RWPE1 (cell line): ENCODE results near the gene NOS1AP.
"Not testable (repeated sequence)": the region's sequence is repeated elsewhere in the genome, so short reads cannot be mapped to it uniquely, and the experiment has no call there.

Source experiments
- CTCF ChIA-PET: fragments of 350-600 bp; sonication (Branson Sonifier 250); formaldehyde crosslinking; extraction: SDS; loops from one replicate; lab custom pipeline; 2021; lab: Yijun Ruan, JAX
- POLR2A ChIA-PET: fragments of 400-600 bp; formaldehyde crosslinking; extraction: SDS; loops from one replicate; lab custom pipeline; 2020; ENCODE audit warnings: antibody characterized with exemption; ENCODE audit not compliant: low non-redundant PET; lab: Yijun Ruan, JAX
- DNase-seq: peaks from one replicate; pipeline ENCODE4 v3.0.0; 2012; ENCODE audit warnings: low spot score
- H3K27ac ChIP-seq: fragments of 450-650 bp; 2 replicates; pipeline ENCODE4 v1.5.1; 2017
- TF ChIP-seq, protein P1 (sequence below): fragments of 450-650 bp; conservative IDR thresholded peaks from 2 replicates; pipeline ENCODE4 v1.5.1; 2017; ENCODE audit warnings: low read depth, mild to moderate bottlenecking

Gene NOS1AP

DNA sequence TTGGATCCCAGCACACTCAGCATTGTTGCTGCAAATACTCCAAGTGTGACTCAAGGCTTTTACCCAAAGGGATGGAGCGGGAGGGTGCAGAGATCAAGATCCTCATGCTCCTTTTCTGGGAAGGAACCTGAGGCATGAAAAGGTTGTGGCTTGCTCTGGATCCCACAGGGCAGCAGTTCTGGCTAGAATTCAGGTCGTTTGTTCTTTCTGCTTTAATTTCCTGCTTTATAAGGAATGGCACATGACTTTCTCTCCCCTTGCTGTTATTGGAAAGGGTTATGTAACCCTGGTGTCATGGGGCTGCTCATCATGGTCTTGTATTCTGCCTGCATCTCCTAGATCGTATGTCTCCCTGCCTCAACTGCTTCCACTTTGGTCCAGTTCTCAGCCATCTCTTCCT, 101.6 kb downstream of the NOS1AP start:
- CTCF ChIA-PET = no interaction called here
- TF ChIP-seq, protein P1, sequence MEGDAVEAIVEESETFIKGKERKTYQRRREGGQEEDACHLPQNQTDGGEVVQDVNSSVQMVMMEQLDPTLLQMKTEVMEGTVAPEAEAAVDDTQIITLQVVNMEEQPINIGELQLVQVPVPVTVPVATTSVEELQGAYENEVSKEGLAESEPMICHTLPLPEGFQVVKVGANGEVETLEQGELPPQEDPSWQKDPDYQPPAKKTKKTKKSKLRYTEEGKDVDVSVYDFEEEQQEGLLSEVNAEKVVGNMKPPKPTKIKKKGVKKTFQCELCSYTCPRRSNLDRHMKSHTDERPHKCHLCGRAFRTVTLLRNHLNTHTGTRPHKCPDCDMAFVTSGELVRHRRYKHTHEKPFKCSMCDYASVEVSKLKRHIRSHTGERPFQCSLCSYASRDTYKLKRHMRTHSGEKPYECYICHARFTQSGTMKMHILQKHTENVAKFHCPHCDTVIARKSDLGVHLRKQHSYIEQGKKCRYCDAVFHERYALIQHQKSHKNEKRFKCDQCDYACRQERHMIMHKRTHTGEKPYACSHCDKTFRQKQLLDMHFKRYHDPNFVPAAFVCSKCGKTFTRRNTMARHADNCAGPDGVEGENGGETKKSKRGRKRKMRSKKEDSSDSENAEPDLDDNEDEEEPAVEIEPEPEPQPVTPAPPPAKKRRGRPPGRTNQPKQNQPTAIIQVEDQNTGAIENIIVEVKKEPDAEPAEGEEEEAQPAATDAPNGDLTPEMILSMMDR = no peak
- POLR2A ChIA-PET = no interaction called here
- no peak for DNase-seq
- no peak overlapping the region for H3K27ac ChIP-seq

DNA sequence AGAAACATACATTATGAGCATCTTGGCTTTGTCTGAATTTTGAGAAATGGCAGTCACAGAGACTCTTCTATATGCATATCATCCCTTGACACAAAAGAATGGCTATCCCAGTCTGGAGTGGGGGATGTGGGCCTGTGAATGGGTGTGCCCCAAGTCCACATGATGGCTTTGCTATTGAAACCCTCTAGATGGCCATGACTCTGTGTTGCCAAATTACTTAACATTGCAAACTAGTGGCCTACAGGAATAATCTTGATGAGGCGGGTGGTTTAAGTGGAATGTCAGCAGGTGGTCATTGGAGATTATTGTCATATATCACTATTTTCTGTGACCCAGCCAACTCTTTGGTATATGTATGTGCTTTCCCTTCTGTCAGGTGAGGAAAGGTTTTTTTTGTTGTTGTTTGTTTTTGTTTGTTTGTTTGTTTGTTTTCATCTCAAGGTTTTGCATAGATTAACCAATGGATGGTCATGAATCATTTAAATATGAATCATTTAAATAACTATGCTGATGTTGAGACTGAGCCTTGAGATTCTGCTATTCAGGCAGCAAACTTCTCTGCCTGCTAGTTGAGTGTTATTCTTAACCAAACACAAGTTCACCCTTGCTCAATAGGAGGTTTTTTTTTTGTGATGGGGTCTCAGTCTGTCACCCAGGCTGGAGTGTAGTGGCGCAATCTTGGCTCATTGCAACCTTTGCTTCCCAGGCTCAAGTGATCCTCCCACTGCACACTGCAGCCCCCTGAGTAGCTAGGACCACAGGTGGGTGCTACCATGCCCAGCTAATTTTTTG, 103.0 kb downstream of the NOS1AP start:
- ChIA-PET CTCF (no interaction called here), POLR2A (no interaction called here)
- DNase-seq = no peak
- no peak overlapping the region for H3K27ac ChIP-seq
- TF ChIP-seq, protein P1 = no peak

DNA sequence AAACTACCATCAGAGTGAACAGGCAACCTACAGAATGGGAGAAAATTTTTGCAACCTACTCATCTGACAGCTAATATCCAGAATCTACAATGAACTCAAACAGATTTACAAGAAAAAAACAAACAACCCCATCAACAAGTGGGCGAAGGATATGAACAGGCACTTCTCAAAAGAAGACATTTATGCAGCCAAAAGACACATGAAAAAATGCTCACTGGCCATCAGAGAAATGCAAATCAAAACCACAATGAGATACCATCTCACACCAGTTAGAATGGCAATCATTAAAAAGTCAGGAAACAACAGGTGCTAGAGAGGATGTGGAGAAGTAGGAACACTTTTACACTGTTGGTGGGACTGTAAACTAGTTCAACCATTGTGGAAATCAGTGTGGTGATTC, 104.1 kb downstream of the NOS1AP start:
- DNase-seq, POLR2A ChIA-PET, CTCF ChIA-PET, H3K27ac ChIP-seq: not testable (repeated sequence)

DNA sequence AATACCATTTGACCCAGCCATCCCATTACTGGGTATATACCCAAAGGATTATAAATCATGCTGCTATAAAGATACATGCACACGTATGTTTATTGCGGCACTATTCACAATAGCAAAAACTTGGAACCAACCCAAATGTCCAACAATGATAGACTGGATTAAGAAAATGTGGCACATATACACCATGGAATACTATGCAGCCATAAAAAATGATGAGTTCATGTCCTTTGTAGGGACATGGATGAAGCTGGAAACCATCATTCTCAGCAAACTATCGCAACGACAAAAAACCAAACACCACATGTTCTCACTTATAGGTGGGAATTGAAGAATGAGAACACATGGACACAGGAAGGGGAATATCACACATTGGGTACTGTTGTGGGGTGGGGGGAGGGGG, 104.5 kb downstream of the NOS1AP start:
- CTCF ChIA-PET, POLR2A ChIA-PET: not testable (repeated sequence)

DNA sequence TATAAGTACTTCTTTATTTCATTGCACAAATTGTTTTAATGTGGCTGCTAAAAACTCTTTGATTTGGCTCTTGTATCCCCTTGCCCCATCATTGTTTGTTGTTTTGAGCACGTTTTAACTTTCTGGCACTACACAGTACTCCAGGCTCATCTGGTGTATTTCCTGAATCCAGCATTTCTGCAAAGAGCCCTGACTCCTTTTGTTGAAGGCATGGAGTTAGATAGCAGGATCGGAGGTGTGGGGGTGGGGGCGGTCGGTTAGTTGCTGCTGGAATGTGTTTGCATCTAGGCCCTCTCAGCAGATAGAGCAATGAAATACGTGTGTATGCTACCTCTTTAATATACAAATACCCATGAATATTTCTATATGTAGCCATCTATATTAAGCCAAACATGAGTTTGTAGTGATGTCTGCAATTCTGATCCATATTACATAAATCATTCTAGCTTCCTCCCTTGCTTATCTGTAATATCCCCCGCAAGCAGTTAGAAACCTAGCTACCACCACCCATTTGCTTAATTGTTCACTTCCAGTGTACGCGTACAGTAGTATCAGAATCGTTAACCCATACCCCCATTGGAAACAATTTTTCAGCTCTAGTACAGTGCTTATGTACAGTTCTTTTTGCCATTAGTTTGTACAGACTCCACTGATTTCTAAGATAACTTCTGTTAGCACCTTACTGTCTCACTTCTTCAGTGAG, 106.0 kb downstream of the NOS1AP start:
- CTCF ChIA-PET = no interaction called here
- TF ChIP-seq, protein P1 = no peak
- no peak overlapping the region for H3K27ac ChIP-seq
- POLR2A ChIA-PET = no interaction called here
- no peak for DNase-seq

More for the DNA sequence above, 104.5 kb downstream of the NOS1AP start:
- not testable (repeated sequence) for H3K27ac ChIP-seq, DNase-seq

DNA sequence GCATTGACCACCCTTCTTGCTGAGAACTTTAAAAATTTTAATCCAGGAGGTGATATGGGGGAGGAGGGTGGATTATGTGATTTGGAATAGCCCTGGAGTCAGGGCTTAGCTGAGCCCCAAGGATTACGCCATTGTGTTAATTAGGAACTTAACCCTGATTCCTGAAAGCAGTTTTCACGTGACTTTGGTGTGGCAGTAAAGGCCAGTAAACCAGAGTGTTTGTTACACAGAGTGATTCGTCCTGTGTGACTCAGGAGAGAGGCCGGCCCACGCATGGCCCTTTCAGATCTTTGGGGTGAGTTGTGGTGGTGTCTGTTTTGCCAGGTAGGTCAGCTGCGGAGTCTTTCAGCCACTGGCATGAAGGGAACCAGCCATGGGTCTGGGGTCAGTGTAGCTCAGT, 107.6 kb downstream of the NOS1AP start:
- DNase-seq = no peak
- H3K27ac ChIP-seq = no peak overlapping the region
- CTCF ChIA-PET = interaction anchor here (0.7 kb wide), 2 partner anchors 107 to 181 kb away, joined by 3 to 4 read pairs; no protein-coding TSS in a partner anchor
- TF ChIP-seq, protein P1 = no peak
- POLR2A ChIA-PET = no interaction called here

DNA sequence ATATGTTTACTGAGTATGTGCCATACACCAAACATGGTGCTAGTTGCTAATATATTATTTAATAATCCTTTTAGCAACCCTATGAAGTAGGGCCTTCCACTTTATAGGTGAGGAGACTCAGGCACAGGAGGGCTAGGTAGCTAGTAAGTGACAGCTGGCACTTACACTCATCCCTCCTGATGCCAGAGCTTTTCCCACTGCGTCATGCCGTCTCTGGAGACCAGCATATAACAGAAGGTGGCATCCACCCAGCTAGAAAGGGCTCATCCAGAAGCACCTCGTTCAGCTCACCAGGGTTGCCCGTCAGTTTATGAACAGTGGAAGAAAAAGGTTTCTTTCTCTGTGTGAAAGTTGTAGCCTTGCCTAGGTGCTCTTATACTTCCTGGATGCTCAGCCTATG, 108.9 kb downstream of the NOS1AP start:
- TF ChIP-seq, protein P1 = no peak
- ChIA-PET POLR2A (no interaction called here), CTCF (interaction anchor here (0.6 kb wide), 1 partner anchor 9 kb away, joined by 4 read pairs; no protein-coding TSS in a partner anchor)
- DNase-seq = no peak
- no peak overlapping the region for H3K27ac ChIP-seq
